ENCODE results near the gene SLC39A11. TPM values are rescaled to one million over a fixed set of nuclear protein-coding genes. Genes with fewer than 3 reads are reported as not detected.
"Not testable (repeated sequence)": the region's sequence is repeated elsewhere in the genome, so short reads cannot be mapped to it uniquely, and the experiment has no call there.

Gene SLC39A11
- total and polyA plus RNA-seq, 2 donors: 9.4 to 23.8 TPM

DNA sequence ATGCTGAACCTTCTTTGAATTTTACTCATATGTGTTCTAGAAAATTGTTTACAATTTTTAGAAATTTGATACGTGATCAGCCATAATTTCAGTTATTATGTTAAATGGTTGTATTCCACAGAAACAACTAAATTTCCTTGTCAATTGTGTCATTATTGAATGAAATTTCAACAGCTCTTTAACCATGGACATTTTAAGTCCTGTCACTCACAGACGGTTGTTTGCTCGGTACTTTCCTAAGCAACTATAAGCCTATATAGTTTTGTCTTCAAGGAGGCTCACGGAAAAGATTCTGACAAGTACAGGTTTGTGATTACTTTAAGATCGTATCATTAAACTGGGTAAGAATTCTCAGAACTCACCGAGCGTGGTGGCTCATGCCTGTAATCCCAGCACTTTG lies 31.8 kb downstream of the SLC39A11 start:
- Histone ChIP-seq H3K27ac (ENCODE audit: low read depth) (no peak overlapping the region), H3K4me3 (ENCODE audit: low read depth, low read length) (no peak overlapping the region), H3K36me3 (ENCODE audit: insufficient read depth) (no peaks in the 10 kb centered on the region), H3K4me1 (ENCODE audit: insufficient read depth) (no peaks in the 10 kb centered on the region)
- no peak for DNase-seq (ENCODE audit: extremely low spot score)
- 97% methylated on average over 7 of the region's 7 CpGs for WGBS

DNA sequence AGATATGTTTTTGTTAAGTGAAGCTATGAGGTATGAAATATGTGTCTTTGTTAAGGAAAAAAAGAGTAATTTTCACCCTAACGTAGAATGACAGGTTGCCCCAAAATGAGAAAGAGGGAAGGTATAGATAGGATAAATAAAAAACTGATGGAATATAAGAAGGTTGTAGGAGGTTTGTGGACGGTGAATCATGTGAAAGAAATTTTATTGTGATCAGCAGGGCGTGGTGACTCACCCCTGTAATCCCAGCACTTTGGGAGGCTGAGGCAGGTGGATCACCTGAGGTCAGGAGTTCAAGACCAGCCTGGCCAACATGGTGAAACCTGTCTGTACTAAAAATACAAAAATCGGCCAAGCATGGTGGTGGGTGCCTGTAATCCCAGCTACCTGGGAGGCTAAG lies 32.8 kb downstream of the SLC39A11 start:
- not testable (repeated sequence) for H3K27ac ChIP-seq (ENCODE audit: low read depth); H3K36me3 ChIP-seq (ENCODE audit: insufficient read depth); DNase-seq (ENCODE audit: extremely low spot score); H3K4me3 ChIP-seq (ENCODE audit: low read depth, low read length); H3K4me1 ChIP-seq (ENCODE audit: insufficient read depth)
- 93% methylated on average over 4 of the region's 4 CpGs for WGBS

DNA sequence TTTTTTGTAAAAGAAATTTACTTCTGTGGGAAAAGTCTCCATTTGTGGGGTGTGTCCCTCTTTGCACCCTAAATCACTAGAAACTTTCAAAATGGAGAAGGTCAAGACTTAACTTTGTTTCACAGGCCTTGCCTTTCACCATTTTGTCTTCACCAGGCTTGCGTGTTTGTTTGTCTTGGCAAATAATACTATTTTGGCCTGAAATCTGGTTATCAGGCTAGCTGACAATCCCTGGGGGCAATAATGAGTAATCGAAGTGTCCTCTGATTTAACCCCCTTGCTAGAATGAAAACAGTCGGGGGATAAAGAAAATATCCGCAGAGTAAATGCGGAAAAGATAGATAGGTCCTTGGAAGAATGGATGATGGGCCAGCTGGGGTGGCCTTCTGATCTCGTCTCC lies 34.5 kb downstream of the SLC39A11 start:
- whole genome bisulfite sequencing: 82% methylated on average over 6 of the region's 6 CpGs
- DNase-seq (ENCODE audit: extremely low spot score): no peak
- H3K4me1 ChIP-seq (ENCODE audit: insufficient read depth): no peaks in the 10 kb centered on the region
- H3K4me3 ChIP-seq (ENCODE audit: low read depth, low read length): no peak overlapping the region
- no peaks in the 10 kb centered on the region for H3K36me3 ChIP-seq (ENCODE audit: insufficient read depth)
- no peak overlapping the region for H3K27ac ChIP-seq (ENCODE audit: low read depth)

DNA sequence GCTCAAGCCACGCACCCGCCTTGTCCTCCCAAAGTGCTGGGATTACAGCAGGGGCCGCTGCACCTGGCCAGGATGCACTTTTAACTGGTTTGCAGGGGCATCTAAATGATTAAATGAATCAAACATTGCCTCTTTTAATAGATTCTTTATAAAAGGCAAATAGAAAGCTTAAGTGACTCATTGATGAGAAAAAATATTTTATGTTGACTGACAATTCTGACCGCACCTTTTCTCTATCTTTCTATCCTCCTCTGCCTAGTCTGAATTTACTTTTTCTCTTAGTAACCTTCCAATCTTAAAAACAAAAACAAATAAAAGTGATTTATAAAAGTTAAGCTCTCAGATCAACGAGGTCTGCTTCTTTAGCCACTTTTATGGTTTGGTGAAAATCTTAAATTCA lies 35.3 kb downstream of the SLC39A11 start:
- no peak for DNase-seq (ENCODE audit: extremely low spot score)
- no peaks in the 10 kb centered on the region for H3K4me1 ChIP-seq (ENCODE audit: insufficient read depth)
- WGBS: 90% methylated on average over 5 of the region's 5 CpGs

GRCh38 chr17:73052923-73053322 lies 39.6 kb downstream of the SLC39A11 start:
- no peaks in the 10 kb centered on the region for H3K4me1 ChIP-seq (ENCODE audit: insufficient read depth)
- H3K4me3 ChIP-seq (ENCODE audit: low read depth, low read length): no peak overlapping the region
- no peak overlapping the region for H3K27ac ChIP-seq (ENCODE audit: low read depth)
- no peak for DNase-seq (ENCODE audit: extremely low spot score)
- H3K36me3 ChIP-seq (ENCODE audit: insufficient read depth): no peaks in the 10 kb centered on the region
- 95% methylated on average over 4 of the region's 4 CpGs for WGBS

More for the DNA sequence above, 35.3 kb downstream of the SLC39A11 start:
- Histone ChIP-seq H3K4me3 (ENCODE audit: low read depth, low read length) (no peak overlapping the region), H3K36me3 (ENCODE audit: insufficient read depth) (no peaks in the 10 kb centered on the region), H3K27ac (ENCODE audit: low read depth) (no peak overlapping the region)

- H3K36me3 ChIP-seq (ENCODE audit: insufficient read depth): no peaks in the 10 kb centered on the region
- DNase-seq (ENCODE audit: extremely low spot score): no peak
- no peak overlapping the region for H3K27ac ChIP-seq (ENCODE audit: low read depth)
- no peaks in the 10 kb centered on the region for H3K4me1 ChIP-seq (ENCODE audit: insufficient read depth)
- no peak overlapping the region for H3K4me3 ChIP-seq (ENCODE audit: low read depth, low read length)
- WGBS: 95% methylated on average over 4 of the region's 4 CpGs
These were observed 41.7 kb downstream of the SLC39A11 start for GRCh38 chr17:73050797-73051196.

GRCh38 chr17:73048170-73048569 lies 44.3 kb downstream of the SLC39A11 start:
- Histone ChIP-seq H3K36me3 (ENCODE audit: insufficient read depth) (no peaks in the 10 kb centered on the region), H3K27ac (ENCODE audit: low read depth) (no peak overlapping the region), H3K4me3 (ENCODE audit: low read depth, low read length) (no peak overlapping the region), H3K4me1 (ENCODE audit: insufficient read depth) (no peaks in the 10 kb centered on the region)
- no peak for DNase-seq (ENCODE audit: extremely low spot score)
- 98% methylated on average over 4 of the region's 4 CpGs for WGBS

GRCh38 chr17:73045724-73046123 lies 46.8 kb downstream of the SLC39A11 start:
- no peak overlapping the region for H3K4me3 ChIP-seq (ENCODE audit: low read depth, low read length)
- DNase-seq (ENCODE audit: extremely low spot score): no peak
- no peaks in the 10 kb centered on the region for H3K4me1 ChIP-seq (ENCODE audit: insufficient read depth)
- WGBS: 90% methylated on average over 4 of the region's 4 CpGs
- H3K27ac ChIP-seq (ENCODE audit: low read depth): no peak overlapping the region
- no peaks in the 10 kb centered on the region for H3K36me3 ChIP-seq (ENCODE audit: insufficient read depth)

DNA sequence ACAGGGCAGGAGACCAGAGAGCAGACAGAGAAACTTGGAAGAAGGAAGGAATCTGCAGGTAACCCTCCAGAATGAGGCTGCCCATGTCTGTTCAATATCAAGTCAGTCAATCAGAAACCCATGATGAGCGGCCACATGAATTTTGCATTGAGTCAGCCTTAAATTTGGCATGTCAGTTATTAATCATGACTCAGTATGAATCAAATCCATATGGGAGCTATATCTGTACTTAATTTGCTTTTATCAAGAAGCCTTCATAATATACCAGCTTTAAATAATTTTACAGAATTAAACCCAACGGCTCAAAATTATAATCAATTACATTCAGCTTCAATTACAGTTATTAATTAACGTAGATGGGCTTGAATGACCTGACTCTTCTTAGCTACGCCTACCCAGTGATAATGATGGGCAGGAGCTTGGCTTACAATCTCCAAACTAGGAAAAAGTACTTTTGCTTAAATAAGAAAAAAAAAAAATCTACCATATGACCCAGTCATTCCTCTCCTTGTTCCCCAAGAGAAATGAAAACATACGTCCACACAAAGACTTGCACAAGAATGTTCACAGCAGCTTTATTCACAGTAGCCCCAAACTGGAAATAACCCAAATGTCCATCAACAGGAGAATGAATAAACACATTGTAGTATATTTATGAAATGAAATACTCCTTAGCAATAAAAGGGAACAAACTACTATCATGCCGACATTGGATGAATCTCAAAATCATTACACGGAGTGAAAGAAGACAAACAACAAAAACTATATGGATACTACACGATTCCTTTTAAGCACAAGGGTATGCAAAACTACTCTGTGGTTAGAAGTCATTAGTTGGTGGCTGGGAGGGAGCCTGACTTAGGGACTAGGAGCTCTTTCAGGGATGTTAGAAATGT lies 48.6 kb downstream of the SLC39A11 start:
- no peak overlapping the region for H3K4me3 ChIP-seq (ENCODE audit: low read depth, low read length)
- DNase-seq (ENCODE audit: extremely low spot score): no peak
- H3K27ac ChIP-seq (ENCODE audit: low read depth): no peak overlapping the region
- no peaks in the 10 kb centered on the region for H3K36me3 ChIP-seq (ENCODE audit: insufficient read depth)
- no peaks in the 10 kb centered on the region for H3K4me1 ChIP-seq (ENCODE audit: insufficient read depth)
- 53% methylated on average over 8 of the region's 8 CpGs for WGBS

DNA sequence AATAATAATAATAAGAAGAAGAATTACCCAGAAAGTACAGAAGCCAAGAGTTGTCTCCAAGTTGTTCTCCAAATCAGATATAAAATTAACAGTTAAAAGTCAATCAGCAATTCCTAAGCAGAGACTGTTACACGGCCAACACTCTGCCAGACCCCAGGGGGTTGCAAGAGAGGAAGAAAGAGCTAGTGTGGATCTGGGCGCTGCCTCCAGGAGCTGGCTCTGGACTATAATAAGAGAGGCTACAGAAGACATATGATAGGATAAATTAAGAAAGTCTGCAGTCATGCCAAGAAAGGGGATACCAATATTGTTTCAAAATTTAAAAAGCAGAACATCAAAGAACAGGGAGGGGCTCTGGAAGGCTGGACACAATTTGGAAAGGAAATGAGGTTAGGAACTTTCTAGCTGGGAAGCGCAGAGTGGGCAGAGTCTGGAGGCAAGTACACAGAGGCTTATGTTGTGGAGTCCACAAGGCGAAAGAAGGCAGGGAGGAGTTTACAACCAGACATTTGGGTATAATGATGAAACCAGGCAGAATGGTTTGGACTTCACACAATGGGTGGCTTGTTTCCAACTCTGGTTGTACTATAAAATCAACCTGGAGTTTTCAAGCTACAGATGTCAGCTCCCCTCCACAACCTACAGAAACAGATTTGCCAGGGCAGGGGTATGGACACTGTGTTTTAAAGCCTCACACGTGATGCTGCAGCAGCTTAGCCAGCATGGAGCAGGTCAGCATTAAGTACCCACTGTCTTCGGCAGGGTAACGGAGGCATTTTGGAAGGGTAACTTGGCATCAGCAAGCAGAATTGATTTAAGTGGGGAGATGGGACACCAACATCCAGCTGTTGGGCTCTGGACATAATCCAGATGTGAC lies 49.4 kb downstream of the SLC39A11 start:
- Histone ChIP-seq H3K27ac (ENCODE audit: low read depth) (no peak overlapping the region), H3K36me3 (ENCODE audit: insufficient read depth) (no peaks in the 10 kb centered on the region), H3K4me3 (ENCODE audit: low read depth, low read length) (no peak overlapping the region), H3K4me1 (ENCODE audit: insufficient read depth) (no peaks in the 10 kb centered on the region)
- WGBS: 63% methylated on average over 7 of the region's 7 CpGs
- no peak for DNase-seq (ENCODE audit: extremely low spot score)

GRCh38 chr17:73042225-73042624 lies 50.3 kb downstream of the SLC39A11 start:
- no peaks in the 10 kb centered on the region for H3K4me1 ChIP-seq (ENCODE audit: insufficient read depth)
- no peaks in the 10 kb centered on the region for H3K36me3 ChIP-seq (ENCODE audit: insufficient read depth)
- no peak overlapping the region for H3K4me3 ChIP-seq (ENCODE audit: low read depth, low read length)
- no peak overlapping the region for H3K27ac ChIP-seq (ENCODE audit: low read depth)
- no peak for DNase-seq (ENCODE audit: extremely low spot score)
- WGBS: 93% methylated on average over 5 of the region's 5 CpGs

GRCh38 chr17:73039282-73039681 lies 53.2 kb downstream of the SLC39A11 start:
- no peak for DNase-seq (ENCODE audit: extremely low spot score)
- no peak overlapping the region for H3K4me3 ChIP-seq (ENCODE audit: low read depth, low read length)
- no peak overlapping the region for H3K27ac ChIP-seq (ENCODE audit: low read depth)
- 93% methylated on average over 9 of the region's 9 CpGs for WGBS
- H3K4me1 ChIP-seq (ENCODE audit: insufficient read depth): no peaks in the 10 kb centered on the region
- H3K36me3 ChIP-seq (ENCODE audit: insufficient read depth): no peaks in the 10 kb centered on the region

GRCh38 chr17:73031472-73031871 lies 61.0 kb downstream of the SLC39A11 start:
- Histone ChIP-seq H3K27ac (ENCODE audit: low read depth) (no peak overlapping the region), H3K36me3 (ENCODE audit: insufficient read depth) (no peaks in the 10 kb centered on the region), H3K4me1 (ENCODE audit: insufficient read depth) (no peaks in the 10 kb centered on the region), H3K4me3 (ENCODE audit: low read depth, low read length) (no peak overlapping the region)
- no peak for DNase-seq (ENCODE audit: extremely low spot score)
- 89% methylated on average over 8 of the region's 8 CpGs for WGBS

GRCh38 chr17:73030995-73031394 lies 61.5 kb downstream of the SLC39A11 start:
- Histone ChIP-seq H3K27ac (ENCODE audit: low read depth) (no peak overlapping the region), H3K36me3 (ENCODE audit: insufficient read depth) (no peaks in the 10 kb centered on the region), H3K4me1 (ENCODE audit: insufficient read depth) (no peaks in the 10 kb centered on the region), H3K4me3 (ENCODE audit: low read depth, low read length) (no peak overlapping the region)
- no peak for DNase-seq (ENCODE audit: extremely low spot score)
- 82% methylated on average over 4 of the region's 4 CpGs for WGBS

All from urinary bladder (tissue), 4 donors.